A673 (cell line): Measurements from ENCODE around the gene ARNT2.

ENCODE experiments used
- CTCF ChIP-seq: fragments of 300-800, 200-600 bp; sonication (generic); conservative IDR thresholded peaks from 2 replicates; pipeline ENCODE4 v1.5.1; 2017; ENCODE audit warnings: low read depth, mild to moderate bottlenecking, antibody characterized with exemption, low read length, moderate library complexity, mixed read lengths
- EZH2 ChIP-seq: fragments of 200-600 bp; sonication (generic); IDR thresholded peaks from 2 replicates; pipeline ENCODE4 v1.6.1; 2017; ENCODE audit warnings: borderline replicate concordance, low read depth, mild to moderate bottlenecking, mixed read lengths, antibody characterized with exemption, low read length; ENCODE audit not compliant: poor library complexity, severe bottlenecking

- no peak for TF ChIP-seq CTCF
- no peak for TF ChIP-seq EZH2
Measured at GRCh38 chr15:80480171-80480811, 76.1 kb downstream of the ARNT2 start.
